Measurements from ENCODE around the gene ORM1.

Gene ORM1

GRCh38 chr9:114344188-114344566 is 21.3 kb downstream of the ORM1 start:
- no peak for DNase-seq

- no peak for DNase-seq
Measured at GRCh38 chr9:114344692-114345091, 21.8 kb downstream of the ORM1 start.

DNA sequence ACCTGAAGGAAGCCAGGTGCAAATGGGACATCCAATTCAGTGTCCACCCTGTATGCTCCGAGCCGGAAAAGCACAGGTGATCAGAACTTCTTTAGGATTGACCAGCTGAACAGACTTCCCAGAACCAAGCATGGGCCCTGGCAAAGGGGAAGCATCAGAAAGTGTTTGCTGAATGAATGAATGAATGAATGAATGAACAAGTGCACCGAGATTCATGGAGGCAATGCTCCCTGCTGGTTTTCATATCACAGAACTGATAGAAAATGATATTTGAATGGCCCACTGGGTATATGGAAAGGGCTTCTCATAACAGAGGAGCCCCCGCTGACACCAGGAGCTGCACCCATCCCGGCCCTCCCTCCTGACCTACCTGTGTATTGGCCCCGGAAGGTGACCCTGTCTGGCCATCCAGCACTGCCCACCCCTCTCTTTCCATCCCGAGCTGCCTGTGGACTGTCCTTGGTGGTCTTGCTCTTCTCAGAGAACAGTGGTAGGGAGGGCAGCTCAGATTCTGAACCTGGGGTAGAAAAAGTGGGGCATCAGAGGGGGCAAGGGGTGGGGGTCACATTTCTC is 22.7 kb downstream of the ORM1 start:
- DNase-seq, result no peak

- DNase-seq, result no peak
Measured at GRCh38 chr9:114346146-114346545, 23.2 kb downstream of the ORM1 start.

DNA sequence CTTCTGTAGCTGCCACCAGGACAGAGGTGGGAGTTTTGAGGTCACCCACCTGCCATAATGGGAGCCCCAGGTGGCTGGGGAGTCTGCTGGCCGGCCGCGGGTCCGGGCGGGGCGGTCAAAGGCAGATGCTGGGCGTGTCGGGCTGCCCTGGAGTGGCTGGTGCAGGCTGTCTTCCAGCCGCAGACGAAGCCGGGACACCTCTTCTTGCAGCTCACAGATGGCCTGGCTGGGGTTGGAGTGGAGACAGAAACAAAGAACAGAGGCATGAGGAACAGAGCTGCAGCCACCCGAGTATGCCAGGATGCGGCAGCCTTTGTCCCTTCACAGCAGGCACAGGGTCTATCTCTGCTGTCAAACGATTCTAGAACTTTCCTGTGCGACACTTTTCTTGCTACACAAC is 24.8 kb downstream of the ORM1 start:
- no peak for DNase-seq

DNA sequence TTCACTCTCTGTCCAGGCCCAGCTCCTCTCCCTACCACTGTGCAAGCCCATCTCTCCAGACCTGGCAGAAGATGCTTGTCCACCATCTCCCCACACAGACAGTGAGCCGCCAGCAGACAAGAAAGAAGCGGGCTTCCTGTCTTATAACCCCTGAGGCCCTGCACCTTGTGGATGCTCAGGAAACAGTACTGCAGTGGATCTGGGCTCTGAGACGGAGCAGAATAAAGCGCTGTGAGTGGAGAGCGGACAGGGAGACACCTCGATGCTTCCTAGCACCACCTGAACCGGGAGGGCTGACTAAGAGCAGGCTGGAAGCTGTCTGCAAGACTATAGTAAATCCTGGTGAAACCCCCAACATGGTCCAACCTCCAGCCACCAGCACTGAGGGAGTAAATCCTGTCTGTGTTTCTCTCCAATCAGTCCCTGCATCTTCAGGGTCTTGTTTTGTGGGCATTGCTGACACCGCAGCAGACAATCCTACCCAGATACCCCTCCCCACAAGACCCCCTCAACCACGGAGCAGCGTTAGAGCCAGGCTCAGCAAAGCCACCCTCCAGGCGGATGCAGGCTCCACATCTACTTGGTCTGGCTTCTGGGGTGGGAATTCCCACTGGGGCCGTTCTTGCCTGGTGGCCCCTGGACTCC is 25.5 kb downstream of the ORM1 start:
- DNase-seq, result no peak

DNA sequence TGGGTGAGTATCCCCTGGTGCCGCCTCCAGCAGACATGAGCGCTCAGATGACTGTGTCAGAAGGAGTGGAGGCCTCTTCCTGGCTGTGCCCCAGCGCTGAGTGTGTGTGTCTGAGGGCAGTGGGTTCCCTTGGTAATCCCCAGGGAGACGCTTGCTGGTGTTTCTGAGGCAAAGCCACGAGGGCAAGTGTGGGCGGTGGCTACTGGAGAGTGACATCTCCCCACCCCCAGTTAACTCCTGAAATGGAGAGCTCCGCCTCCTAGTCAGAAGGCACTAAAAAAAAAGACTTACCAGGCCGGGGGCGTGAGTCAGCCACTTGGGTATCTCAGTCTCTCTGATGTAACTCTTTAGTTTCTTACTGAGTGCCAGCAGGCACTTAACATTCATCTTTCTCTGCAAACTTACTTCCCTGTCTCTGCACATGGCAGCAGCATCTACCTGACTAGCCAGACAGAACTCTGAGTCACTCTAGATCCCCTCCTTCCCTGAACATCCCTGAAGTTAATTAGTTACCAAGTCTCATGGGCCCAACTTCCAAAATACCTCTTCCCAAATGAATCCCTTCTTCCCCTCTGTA is 26.1 kb downstream of the ORM1 start:
- peak; percentile 99 for DNase-seq

DNA sequence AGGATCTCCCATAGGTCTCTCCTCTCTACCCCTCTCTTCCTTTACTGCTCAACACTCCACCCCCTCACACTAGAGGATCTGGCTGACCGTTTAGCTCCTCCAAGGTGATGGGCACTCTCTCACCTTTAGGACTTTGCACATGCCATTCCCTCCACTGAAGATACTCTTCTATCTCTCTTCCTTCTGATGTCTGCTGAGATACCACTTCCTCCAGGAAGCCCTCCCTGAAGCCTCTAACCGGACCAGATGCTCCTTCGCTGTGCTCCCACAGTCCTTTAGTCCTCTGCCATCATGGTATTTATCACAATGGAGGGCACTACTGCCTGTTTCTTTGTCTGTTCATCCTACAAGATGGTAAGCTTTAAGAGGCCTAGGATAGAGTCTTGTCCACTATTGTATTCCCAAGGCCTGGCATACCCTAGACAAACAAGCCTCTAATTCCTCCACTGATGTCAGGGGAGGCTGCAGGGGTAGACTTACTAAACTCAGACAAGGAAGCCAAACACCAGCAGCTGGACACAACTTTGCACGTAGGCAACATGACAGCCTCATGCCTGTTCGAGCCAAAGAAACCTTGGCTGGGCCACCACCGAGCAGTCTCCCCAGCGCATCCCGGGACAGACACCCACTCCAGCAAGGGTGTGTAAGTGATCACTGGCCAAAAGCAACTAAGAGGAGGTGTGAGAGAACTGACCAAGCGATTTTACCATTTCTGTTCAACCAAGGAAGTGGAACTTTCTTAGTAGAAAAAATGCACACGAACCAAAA is 27.0 kb downstream of the ORM1 start:
- no peak for DNase-seq

GRCh38 chr9:114350636-114351401 is 27.9 kb downstream of the ORM1 start:
- DNase-seq, result no peak

DNA sequence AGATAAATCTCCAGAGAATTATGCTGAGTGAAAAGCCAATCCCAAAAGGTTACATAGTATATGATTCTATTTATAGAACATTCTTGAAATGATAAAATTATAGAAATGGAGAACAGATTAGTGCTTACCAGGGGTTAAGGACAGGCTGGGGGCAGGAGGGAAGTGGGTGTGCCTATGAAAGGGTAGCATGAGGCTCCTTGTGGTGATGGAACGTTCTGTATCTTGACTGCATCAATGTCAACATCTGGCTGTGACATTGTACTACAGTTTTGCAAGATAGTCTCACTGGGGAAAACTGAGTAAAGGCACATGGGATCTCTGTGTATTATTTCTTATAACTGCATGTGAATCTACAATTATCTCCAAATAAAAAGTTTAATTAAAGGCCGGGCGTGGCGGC is 29.0 kb downstream of the ORM1 start:
- no peak for DNase-seq

DNA sequence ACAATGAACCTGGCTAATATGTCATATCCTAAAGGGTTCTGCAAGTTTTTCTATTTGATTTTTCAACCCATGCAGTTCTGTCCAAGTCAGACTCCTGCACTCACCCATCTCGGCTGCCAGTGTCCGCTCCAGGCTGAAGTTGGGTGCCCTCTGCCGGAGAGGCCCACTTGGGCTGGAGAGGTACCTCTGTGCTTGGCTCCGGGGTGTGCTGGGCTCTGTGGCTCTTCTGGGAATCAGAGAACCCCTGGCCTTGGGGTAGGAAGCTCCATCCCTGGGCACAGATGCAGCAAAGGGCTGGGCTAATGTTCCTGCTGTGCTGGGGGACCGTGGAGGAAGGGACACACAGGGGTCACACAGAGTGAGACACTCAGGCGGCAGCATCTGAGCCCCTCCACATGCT is 32.9 kb downstream of the ORM1 start:
- no peak for DNase-seq

DNA sequence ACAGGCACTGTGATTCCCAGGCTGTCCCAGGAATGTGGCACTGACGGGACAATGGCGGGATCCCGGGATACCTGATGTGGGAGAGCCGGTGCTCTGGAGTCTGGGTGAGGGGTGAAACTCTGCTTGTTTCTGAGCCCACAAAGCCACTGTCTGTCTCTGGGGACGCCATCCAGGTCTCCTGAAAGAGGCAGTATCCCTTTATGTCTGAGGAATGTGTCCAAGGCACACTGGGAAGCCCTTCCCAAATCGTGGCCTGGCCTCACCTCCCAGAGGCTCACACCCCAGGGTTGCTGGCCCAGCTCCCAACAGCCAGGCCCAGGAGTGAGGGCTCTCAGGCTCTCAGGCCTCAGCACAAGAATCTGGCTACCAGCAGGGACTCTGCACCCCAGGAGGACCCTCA is 33.9 kb downstream of the ORM1 start:
- DNase-seq, result no peak

DNA sequence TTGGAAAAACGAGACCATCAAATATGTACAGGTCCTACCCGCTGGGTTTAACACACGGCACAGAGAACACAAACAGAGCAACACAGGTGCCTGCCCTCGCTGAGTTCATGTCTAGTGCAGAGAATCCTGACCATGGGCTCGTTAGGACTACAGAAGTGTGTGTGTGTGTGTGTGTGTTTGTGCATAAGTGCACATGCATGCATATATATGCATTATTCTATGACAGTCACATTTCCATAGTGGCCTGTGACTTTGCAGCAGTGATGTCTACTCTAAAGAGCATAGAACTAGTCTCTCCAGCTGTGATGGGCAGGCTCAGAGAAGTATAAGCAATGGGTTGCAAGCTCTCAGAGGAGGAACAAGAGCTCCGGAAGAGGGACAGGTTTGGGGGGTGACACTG is 34.5 kb downstream of the ORM1 start:
- no peak for DNase-seq

- no peak for DNase-seq
Measured at GRCh38 chr9:114357911-114358328, 35.0 kb downstream of the ORM1 start.

- no peak for DNase-seq
Measured at GRCh38 chr9:114359801-114360200, 36.9 kb downstream of the ORM1 start.

DNA sequence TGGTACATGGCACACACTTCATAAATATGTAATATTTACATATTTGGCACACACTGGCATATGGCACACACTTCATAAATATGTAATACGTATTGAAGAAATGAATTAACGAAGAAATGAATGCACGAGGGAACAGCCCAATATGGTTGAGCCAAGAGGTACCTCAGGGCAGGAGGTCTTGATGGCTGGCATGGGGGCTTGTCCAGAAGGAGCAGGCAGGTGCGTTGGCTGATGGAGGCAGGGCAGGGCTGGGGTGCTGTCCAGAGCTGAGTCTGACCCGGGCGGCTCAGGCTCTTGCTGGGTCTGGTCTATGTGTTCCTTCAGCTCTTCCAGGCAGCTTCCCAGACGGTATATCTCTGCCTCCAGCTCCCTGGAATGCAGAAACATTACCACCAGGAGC is 38.6 kb downstream of the ORM1 start:
- no peak for DNase-seq

GRCh38 chr9:114362394-114362793 is 39.5 kb downstream of the ORM1 start:
- no peak for DNase-seq

GRCh38 chr9:114363424-114363823 is 40.5 kb downstream of the ORM1 start:
- no peak for DNase-seq

- DNase-seq, result peak; percentile 83
Measured at GRCh38 chr9:114364134-114365041, 41.5 kb downstream of the ORM1 start.

DNA sequence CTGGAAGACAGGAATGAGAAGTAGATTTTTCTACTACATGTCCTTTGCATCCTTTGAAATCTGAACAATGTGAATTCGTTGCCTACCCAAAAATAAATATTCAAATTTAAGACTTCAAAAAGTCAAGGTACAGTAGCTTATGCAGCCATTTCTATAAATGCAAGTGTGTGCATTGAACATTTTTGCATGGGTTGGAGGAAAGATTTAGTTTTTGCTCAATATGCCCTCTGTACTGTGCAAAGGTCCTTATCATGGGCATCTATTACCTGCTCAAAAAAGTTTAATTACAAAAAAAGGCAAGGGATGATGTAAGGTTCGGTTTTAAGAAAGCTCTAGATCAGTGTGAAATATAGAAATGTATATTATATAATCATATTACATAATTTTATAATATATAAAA is 42.3 kb downstream of the ORM1 start:
- no peak for DNase-seq

DNA sequence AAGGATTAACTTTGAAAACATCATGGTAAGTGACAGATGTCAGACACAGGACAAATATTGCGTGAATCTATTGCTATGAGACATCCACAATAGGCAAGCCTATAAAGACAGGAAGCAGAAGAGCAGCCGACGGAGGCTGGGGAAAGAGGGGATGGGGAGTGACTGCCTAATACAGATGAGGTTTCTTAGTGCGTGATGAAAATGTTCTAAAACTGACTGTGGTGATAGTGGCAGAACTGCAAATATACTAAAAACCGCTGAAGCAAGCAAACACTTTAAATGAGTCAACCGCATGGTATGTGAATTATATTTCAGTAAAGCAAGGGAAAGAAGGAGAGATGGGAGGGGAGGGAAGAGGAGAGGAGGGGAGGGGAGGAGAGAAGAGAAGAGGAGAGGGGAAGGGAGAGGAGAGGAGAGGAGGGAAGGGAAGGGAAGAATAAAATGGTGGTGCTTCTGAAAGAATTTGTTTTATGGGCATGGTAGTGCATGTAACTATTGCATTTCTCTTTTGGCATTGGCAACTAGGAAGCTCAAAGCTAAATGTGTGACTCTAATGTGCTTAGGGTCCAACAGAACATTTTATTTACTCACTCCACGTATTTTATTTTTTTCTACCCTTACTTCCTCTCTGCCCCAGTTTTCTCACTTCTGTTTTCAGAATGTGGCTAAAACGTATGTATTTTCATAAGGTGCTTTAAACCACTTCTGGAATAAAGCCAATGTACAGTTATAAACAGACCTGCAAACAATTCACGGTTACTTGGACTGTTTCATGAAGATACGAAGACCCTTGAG is 43.6 kb downstream of the ORM1 start:
- DNase-seq, result peak; percentile 93

Data from fibroblast of skin of abdomen (primary cell).